GM04504 (cell line): ENCODE data around the gene AJM1.

Experiments used
- DNase-seq: peaks from one replicate; pipeline ENCODE4 v3.0.0-alpha.2; 2012; ENCODE audit warnings: low read depth

AJM1 gene

DNA sequence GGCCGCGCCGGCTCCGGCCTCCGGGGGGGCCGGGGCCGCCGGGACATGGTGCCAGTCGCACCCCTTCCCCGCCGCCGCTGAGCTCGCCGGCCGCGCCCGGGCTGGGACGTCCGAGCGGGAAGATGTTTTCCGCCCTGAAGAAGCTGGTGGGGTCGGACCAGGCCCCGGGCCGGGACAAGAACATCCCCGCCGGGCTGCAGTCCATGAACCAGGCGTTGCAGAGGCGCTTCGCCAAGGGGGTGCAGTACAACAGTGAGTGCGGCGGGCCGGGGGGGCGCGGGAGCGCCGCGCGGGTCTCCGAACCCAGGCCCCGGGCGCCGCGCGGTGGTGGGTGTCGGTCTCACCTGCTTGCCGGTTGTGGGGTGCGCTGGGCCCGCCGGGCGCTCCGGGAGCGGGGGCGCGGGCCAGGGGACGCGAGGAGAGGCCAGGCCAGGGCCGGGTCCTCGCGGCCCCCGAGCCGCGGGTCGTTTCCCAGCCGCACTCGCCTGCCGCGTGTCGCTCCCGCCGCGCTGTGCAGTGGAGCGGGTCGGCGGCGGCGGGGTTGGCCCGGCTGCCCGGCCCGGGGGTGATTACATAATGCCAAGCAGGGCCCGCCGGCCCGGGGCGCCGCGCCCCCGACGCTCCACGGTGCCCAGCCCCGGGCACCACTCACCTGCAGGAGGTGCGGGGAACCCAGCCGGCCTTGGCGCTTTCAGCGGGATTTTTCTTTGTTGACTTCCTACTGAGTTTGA lies 34.0 kb upstream of the AJM1 start:
- no peak for DNase-seq

DNA sequence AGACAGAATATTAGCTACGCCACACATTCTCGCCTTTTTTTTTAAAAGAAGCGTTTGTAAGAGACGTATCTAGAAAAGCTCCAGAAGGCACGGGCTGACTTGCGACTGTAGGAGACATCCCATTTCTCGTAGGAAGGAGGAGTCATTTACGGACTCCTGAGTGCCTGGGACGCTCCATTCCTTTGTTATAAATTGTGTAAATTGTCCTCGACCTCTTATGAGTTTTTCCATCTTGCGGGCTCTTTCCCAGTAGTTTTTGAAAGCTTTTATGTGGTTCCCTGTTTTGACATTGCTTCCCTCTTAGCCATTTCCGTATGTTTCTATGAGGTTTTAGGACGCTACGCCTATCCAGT lies 33.5 kb upstream of the AJM1 start:
- no peak for DNase-seq

DNA sequence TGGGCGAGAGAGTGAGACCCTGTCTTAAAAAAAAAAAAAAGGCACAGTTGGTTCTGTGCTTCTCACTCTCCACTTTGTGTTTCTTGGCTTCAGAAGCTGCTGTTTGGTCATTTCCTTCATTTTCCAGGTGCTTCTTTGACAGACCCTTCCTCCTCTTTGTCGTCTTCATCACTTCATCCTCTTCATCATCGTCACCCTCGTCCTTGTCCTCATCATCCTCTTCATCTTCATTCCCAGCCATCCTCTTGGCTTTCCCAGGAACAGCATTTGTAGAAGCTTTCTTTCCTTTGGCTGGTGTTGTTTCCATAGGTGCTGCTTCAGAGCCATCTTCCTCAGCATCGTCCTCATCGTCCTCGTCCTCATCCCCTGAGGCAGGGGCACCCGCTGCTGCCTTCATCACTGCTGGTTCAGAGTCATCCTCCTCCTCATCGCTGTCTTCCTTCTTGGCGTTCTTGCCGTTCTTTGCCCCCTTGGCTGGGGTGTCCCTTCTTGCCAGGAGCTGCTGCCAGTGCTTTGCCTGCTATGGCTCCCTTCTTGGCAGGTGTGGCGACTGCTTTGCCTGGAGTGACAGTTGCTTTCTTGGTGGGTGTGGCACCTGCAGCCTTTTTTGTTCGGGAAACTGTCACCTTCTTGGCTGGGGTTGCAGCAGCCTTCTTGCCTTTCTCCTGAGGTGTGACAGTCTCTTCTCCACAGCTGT lies 27.4 kb upstream of the AJM1 start:
- DNase-seq: no peak

DNA sequence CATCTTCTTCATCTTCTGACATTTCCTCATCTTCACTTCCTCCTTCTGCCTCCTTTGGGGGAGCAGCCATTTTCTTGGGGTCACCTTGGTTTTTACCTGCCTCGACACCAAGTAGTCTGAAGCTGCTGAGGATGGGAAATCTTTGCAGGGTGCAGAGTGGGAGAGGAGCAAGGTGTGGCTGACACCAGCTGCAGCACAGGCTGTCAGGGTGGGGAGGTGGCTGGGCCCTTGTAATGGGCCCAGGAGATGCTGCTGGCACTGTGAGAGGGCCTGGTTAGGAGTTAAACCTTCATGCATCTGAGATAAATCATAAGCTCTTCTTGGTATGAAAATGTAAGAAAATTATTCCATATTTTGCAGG lies 26.9 kb upstream of the AJM1 start:
- DNase-seq: no peak

DNA sequence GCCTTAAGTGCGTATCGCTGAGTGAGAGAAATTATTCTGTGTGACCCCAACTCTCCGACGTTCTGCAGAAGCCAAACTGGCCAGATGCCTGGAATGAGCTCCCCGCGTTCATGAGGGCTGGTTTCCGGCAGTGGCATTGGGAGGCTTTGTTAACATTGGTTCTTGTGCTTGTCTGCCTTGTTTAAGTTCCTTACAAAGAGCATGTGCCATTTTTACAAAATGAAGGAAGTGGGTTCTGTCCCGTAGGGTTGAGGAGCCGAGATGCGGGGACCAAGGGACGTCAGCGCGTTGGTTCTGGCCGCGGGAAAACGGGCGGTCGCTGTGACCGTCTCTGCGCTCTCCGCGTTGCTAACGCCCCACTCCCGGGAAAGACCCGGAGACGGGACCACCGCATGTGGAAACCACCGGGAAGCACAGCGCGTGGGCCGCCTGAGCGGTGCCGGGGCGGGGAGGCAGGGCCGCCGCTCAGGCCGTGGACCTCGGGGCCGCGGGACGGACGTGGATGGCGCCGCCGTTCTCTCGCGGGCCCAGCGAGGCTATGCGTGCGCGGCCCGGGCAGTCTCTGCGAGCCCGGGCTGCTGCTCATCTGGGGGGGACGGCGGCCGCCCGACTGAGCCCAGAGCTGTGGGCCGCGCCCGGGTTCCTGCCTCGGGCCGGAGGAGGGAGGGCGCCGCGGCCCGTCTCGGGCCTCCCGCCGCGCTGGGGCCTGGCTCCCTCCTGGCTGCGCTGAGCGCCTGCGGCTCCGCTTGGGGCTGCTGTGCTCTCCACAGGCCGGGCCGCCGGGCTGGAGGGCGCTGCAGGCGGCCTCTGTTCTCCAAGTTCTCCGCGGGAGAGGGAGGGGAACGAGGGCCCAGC lies 21.1 kb upstream of the AJM1 start:
- no peak for DNase-seq

DNA sequence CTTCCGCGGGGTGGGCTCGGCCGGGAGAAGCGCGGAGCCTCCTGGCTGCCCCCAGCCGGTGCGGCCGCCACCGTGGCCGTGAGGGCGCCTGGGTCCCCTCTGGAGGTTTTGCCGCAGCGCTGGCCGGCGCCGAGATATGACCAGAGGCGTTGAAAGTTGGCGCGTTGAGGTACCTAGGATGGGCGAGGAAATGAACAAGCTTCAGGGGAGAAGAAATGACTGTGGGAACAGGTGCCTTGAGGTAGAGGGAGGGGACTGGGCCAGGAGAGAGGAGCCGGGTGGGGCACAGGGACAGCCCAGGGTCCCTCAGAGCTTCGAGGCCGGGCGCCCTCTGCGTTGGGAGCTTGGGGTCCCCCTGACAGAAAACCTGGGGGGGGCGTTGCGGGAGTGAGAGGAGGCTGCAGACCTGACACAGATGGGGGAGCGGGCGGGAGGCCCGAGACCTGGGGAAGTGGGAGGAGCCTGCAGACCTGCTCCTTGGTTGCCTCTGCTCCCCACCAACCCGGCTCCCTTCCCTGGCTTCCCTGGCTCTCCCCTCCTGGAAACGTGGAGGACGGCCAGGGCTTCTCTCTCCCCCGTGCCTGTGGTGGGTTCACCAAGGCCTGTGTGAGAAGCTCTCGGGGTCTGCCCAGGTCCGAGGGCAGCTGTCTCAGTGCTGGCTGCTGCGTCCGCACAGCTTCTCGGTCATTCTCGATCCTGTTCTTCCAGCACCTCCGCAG lies 20.3 kb upstream of the AJM1 start:
- DNase-seq: no peak

DNA sequence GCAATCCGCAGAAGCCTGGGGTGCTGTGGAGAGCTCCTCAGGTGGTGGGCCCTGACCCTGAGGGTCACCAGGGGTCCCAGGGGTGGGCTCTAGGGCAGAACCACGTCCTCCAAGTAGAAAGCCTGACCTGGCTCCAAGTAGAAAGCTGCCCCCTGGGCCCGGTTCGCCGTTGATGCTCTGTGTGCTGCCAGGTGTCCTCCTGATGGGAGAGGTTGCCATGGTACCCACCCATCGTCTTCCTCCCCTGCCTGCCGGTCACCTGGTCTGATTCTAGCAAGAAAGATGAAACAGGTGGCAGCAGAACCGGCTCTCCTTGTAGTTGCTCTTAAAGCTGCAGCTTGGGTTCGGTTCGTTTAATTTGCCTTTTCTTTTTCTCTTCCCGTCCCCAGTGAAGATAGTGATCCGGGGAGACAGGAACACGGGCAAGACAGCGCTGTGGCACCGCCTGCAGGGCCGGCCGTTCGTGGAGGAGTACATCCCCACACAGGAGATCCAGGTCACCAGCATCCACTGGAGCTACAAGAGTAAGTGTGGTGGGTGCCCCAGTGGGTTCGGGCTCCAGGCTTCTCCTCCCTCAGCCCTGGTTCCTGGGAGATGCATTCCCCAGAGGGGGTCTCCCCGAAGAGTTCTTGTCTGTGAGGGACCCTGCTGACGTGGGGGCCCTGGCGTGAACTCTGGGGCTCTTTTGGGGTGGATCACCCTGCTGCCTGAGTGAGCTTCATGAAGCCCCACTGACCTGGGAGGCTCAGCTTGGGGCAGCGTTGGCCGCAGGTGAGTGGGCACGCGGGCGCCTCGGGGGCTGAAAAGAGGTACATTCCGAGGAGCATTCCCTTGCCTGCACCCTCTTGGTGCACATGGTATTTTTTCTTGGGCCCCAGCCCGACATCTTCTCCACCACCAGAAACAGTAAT lies 18.9 kb upstream of the AJM1 start:
- DNase-seq: no peak

DNA sequence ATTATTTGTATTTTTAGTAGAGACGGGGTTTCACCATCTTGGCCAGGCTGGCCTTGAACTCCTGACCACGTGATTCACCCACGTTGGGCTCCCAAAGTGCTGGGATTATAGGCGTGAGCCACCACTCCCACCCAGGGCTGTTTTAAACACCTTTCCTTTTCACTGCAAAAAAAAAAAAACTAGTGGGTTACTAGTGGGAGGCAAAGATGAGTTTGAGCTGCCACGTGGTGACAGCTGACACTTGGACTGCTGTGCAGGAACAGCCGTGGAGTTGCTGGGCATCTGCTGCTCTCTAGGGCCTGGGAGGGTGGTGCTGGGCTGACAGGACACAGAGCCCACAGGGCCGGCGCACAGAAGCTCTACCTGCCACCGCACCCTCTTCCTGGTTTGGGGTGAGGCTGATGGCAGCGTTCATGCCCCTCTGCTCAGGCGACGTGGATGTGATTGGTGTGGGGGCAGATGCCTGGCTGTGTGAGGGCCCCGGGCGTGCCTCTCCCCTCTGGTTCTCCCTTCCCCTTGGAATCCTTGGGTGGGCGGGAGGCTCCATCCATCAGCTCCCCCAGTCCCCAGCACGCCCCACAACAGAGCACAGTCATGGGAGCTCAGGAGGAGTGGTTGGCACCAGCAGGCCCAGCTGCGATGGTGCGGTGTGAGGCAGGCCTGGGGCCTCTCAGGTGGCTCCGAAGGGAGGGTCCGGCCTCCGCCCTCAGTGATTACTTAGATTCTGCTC lies 17.6 kb upstream of the AJM1 start:
- no peak for DNase-seq

DNA sequence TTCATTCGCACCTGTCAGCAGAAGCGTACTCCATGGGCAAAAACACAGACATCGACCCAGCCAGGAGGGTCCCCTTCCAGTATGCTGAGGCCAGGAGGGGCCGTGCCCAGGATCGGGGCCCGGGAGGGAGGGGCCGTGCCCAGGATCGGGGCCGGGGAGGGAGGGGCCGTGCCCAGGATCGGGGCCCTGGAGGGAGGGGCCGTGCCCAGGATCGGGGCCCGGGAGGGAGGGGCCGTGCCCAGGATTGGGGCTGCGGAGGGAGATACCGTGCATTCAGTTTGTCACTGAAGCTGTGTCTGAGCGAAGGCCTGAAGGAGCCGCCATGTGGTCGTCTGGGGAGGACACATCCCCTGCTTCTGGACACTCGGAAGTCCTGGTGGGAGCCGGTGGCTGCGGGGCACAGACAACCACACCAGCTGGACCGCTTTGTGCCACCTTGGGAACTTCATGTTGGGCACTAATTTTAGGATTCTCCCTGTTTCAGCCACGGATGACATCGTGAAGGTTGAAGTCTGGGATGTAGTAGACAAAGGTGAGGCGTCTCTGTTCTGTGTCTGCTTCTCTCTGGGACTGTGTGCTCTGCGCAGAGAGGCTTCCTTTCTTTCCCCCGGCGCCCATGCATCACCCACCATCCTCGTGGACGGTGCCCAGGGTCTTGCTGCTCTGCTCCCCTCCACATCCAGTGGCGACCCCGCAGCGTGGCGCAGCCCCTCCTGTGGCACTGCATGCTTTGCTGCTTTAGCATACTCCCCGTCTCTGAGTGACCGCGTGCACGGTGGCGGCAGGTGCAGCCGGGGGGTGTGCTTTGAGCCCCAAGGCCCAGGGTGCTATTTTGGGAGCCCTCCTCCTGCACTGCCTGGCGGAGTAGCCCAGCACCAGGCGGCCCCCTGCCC lies 16.7 kb upstream of the AJM1 start:
- DNase-seq: no peak

DNA sequence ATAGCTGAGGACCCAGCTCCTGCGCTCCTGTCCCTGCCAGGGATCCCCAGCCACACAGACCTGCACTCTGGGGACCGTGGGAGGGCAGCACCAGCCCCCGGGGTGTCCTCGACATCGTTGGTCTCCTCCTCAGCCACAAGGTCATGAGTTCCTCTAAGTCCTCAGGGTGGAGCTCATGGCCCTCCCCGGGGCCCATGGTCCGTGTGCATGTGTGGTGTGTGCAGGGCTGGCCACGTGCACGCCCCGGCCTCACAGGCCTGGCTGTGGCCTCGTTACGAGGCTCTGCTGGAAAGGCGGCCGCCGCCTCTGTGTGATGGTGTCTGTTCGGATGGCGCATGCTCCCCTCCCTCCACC lies 16.1 kb upstream of the AJM1 start:
- no peak for DNase-seq

DNA sequence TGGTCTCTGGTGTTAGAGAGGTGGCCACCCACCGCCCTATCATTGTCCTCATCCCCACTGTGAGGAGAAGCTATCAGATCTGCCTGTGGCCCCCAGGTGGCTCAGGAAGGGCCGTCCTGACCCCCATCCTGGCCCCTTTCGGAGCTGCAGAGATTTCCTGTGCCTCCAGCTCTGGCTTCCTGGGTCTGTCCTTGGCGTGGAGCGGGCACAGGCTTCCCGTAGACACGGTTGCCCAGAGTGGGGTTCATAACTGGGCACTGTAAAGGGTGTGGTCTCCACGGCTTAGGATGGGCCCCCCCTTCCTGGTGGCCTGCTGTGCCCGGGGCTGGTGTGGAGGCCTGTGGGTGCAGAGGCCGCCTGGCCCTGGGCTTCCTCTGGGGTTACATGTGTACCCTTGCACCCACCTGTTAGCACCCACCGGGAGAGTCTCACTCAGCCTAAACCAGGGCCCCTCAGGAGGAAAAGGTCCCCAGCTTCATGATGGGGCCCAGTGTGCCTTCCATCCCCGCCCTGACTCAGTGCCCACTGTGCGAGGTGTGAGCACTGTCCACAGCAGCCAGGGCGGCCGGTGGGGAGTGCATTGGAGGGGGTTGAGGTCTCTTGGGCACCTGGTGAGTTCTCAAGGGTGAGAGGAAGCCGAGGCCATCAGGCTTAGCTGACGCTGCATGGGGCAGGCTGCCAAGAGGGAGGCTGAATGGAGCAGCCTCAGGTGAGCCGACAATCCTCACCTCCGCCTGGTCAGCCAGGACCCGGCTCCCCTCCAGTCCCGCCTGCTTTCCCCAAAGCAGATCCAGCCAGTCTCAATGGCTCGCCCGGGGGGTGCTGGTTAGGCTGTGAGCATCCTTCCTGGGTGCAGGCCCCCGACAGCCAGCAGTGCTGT lies 15.3 kb upstream of the AJM1 start:
- no peak for DNase-seq

DNA sequence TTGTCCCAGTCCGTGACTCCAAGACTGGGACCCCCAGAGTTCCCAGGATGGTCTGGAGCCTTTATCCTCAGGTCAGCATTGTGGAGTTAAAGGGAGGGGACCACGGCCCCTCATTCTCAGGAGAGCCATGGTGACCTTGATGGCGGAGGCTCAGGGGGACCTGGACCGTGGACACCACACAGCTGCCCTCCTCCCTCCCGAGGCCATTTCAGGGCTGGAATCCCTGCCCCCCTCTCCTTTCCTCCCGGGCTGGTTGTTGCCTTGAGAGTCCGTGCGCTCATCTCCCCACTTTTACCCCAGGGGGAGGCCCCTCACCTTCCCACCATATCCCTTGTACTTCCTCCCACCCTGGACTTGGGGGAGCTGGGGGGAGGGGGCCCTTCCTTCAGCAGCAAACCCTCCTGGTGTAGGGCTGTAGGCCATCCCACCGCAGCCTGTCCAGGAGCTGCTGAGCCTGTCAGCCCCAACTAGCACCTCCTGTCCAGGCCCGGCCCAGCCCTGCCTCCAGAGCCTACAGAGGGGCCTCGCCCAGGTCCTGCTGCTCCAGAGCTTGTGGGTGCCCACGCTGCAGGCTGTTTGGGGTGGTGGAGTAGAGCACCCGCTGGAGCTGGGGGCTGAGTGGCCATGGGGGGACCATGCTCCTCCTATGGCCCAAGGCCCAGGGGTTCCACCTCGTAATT lies 14.3 kb upstream of the AJM1 start:
- DNase-seq: no peak

DNA sequence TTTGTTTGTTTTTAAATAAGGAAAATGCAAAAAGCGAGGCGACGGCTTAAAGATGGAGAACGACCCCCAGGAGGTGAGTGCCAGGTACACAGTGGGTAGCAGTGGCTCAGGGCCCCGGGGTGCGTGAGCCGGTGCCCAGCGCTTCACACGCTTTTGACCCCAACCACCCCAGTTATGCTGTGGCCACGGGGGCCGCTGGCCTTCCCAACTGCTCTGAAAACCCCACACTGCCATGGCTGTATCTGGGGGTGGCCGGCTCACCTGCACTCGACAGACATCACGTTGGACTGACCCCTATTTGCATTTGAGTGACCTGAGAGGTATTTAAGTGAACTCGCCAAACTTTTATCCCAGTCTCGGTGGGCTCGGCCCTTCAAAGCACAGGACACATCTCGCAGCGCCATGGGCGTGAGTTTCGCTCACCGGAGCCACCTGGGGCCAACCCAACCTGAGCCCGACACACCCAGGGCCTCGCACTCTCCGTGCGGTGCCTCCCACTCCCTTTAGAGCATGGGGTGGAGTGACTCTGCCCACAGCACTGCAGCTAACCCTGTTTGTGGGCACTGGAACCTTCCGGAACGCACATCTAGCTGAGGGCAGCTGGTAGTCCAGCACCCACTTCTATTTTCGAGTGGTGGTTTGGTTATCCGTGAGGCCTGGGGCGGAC lies 13.7 kb upstream of the AJM1 start:
- no peak for DNase-seq

DNA sequence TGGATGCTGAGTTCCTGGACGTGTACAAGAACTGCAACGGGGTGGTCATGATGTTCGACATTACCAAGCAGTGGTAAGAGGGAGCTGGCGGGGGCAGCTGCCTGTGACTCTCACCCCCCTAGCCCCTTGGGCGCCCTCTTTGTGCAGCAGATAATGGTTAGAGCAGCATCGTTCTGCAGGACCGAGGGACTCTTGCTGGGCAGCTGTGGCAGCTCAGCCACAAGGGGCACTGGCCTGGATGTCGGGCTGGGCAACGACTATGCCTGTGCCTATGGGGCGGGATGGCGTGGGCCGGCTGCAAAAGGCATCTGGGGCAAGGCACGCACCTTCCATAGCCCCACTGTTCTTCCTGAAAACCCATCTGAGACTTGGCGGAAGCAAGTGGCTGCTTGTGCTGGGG lies 12.9 kb upstream of the AJM1 start:
- DNase-seq: no peak

DNA sequence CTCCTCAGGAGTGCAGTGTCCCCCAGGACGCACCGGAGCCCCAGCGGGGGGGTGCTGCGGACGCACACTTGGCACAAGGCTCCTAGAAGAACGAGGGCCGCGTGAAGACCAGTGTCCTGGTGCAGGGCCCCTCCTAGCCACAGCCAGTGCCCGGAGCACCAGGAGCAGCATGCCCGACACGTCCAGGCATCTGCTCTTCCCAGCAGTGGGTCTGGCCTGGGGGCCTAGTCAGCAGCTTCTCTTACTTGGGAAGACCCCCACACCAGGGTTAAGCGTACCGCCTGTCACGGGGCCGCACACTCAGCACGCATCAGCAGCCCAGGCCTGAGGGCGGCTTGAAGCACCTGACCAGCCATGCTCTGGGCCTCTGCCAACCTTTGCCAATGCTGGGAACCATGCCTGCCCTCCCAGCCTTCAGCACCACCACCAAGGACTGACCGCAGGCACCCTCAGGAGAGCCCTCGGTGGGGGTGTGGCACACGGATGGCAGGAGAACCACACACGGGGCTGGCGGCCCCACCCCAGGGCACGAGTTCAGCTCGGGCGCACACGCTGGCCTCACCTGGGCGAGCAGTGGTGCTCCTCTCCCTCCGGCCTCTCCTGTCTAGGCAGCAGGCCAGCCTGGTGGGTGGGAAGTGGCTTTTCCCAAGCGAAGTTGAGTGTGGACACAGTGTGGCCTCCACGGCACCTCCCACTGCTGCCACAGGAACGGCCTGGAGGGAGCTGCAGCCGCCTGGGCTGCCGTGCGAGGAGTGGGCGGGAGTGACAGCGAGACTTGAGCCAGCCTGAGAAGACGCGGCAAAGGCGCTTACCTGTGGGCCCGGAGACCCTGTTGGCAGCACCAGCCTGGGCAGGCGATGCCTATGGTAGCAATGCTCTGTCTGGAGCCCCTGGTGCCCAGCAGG lies 12.0 kb upstream of the AJM1 start:
- no peak for DNase-seq

DNA sequence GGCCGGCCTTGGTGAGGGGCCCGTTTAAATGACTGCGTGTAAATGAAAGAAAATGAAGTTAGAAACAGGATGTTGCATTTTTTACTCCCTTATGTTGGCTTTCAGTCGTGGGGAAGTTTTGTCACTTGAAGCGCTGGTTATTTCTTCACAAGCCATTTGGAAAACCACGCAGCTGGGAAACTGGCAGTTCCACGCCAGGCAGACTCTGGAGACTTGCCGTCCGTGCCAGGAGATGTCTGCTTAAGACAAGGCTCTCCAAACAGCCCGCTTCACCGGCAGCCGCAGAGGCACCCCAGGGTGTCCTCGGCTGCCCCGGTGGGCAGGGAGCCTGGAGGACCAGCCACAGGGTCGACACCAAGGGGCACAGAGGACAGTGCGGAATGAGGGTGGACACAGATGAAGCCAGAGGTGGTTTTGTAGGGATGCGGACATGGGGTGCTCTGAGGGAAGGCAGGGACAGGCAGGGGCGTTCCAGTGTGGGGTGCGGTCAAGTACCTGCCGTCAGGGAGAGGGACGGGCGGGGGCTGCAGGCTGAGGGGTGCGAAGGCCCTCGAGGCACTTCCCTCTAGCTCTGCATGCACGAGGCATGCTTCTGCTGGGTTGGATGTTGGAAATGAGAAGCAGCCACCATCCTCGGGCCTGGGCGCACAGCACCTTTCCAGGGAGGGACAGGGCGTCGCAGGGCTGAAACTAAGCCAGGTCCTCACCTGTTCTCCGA lies 11.1 kb upstream of the AJM1 start:
- no peak for DNase-seq
